GM23338 (cell line): ENCODE data around the gene SORT1. TPM values are rescaled to one million over a fixed set of nuclear protein-coding genes. Genes with fewer than 3 reads are reported as not detected.

ENCODE experiments used
- ATAC-seq: fragments of 200-7000 bp; cut with Tn5 transposase; 3 replicates; pipeline ENCODE4 v1.9.1; 2020
- DNase-seq: peaks from one replicate; pipeline ENCODE4 v3.0.0-alpha.2; 2015; ENCODE audit warnings: low spot score
- H2AFZ ChIP-seq: fragments of 200-600 bp; sonication (generic); 2 replicates; pipeline ENCODE4 v1.8.0; 2016; ENCODE audit warnings: antibody characterized with exemption, mild to moderate bottlenecking, moderate library complexity
- H3F3A ChIP-seq: fragments of 200-600 bp; sonication (generic); replicated peaks from 2 replicates; pipeline ENCODE4 v1.8.0; 2017; ENCODE audit warnings: antibody characterized with exemption, mixed run types, low read depth
- H3K27ac ChIP-seq: fragments of 200-600 bp; sonication (generic); 2 replicates; pipeline ENCODE4 v1.6.1; 2016; ENCODE audit warnings: low read depth
- H3K27me3 ChIP-seq: fragments of 200-600 bp; sonication (generic); 2 replicates; pipeline ENCODE4 v1.8.0; 2016; ENCODE audit warnings: mild to moderate bottlenecking, mixed run types, moderate library complexity; ENCODE audit not compliant: insufficient read depth
- H3K36me3 ChIP-seq: fragments of 200-600 bp; sonication (generic); 2 replicates; pipeline ENCODE4 v1.8.0; 2016; ENCODE audit warnings: mild to moderate bottlenecking; ENCODE audit not compliant: insufficient read depth
- H3K4me1 ChIP-seq: fragments of 200-600 bp; sonication (generic); 2 replicates; pipeline ENCODE4 v1.8.0; 2016; ENCODE audit warnings: mild to moderate bottlenecking, moderate library complexity; ENCODE audit not compliant: insufficient read depth
- H3K4me2 ChIP-seq: fragments of 200-600 bp; sonication (generic); 2 replicates; pipeline ENCODE4 v1.7.1; 2017; ENCODE audit warnings: mixed run types
- H3K4me3 ChIP-seq: fragments of 200-600 bp; sonication (generic); 2 replicates; pipeline ENCODE4 v1.6.1; 2016; ENCODE audit warnings: mixed run types
- H3K79me2 ChIP-seq: fragments of 200-600 bp; sonication (generic); replicated peaks from 2 replicates; pipeline ENCODE4 v1.8.0; 2017; ENCODE audit warnings: mild to moderate bottlenecking; ENCODE audit not compliant: insufficient read depth
- H3K9me2 ChIP-seq: fragments of 200-600 bp; sonication (generic); 2 replicates; pipeline ENCODE4 v1.8.0; 2017; ENCODE audit not compliant: insufficient read depth
- H4K20me1 ChIP-seq: fragments of 200-600 bp; sonication (generic); replicated peaks from 2 replicates; pipeline ENCODE4 v1.8.0; 2017; ENCODE audit warnings: mild to moderate bottlenecking; ENCODE audit not compliant: insufficient read depth
- H3K27ac Mint-ChIP-seq: 2 replicates; pipeline ENCODE4 v1.8.0; 2020; ENCODE audit warnings: inconsistent platforms, mild to moderate bottlenecking, moderate library complexity, mixed read lengths
- H3K27me3 Mint-ChIP-seq: 3 replicates; pipeline ENCODE4 v1.8.0; 2022; ENCODE audit warnings: low read depth, mild to moderate bottlenecking, moderate library complexity, mixed read lengths, inconsistent platforms; ENCODE audit not compliant: insufficient read depth, poor library complexity
- H3K36me3 Mint-ChIP-seq: 3 replicates; pipeline ENCODE4 v1.8.0; 2021; ENCODE audit warnings: low read depth, mild to moderate bottlenecking, inconsistent platforms, moderate library complexity, mixed read lengths
- H3K4me1 Mint-ChIP-seq: 3 replicates; pipeline ENCODE4 v1.8.0; 2020; ENCODE audit warnings: mild to moderate bottlenecking, inconsistent platforms, mixed read lengths
- H3K4me3 Mint-ChIP-seq: 3 replicates; pipeline ENCODE4 v1.8.0; 2021; ENCODE audit warnings: moderate library complexity, mild to moderate bottlenecking, inconsistent platforms, mixed read lengths
- H3K9me3 Mint-ChIP-seq: 3 replicates; pipeline ENCODE4 v1.8.0; 2020; ENCODE audit warnings: moderate library complexity, mild to moderate bottlenecking, inconsistent platforms, mixed read lengths
- JUNB ChIP-seq: IDR thresholded peaks from one replicate; pipeline ENCODE4 v1.6.1; 2016; ENCODE audit warnings: antibody characterized with exemption; ENCODE audit not compliant: unreplicated experiment
- POLR2AphosphoS5 ChIP-seq: IDR thresholded peaks from 2 replicates; pipeline ENCODE4 v1.6.1; 2016; ENCODE audit warnings: antibody characterized with exemption, low read depth
- STAT1 ChIP-seq: IDR thresholded peaks from one replicate; pipeline ENCODE4 v1.6.1; 2016; ENCODE audit warnings: antibody characterized with exemption; ENCODE audit not compliant: unreplicated experiment
- ZNF114 ChIP-seq: fragments of 250-450 bp; sonication (Bioruptor Pico); IDR thresholded peaks from 2 replicates; pipeline ENCODE4 v1.5.0; 2020; ENCODE audit warnings: mild to moderate bottlenecking, moderate library complexity
- ZNF331 ChIP-seq: fragments of 250-450 bp; sonication (Bioruptor Pico); IDR thresholded peaks from 2 replicates; pipeline ENCODE4 v1.5.0; 2020; ENCODE audit warnings: low read depth, mild to moderate bottlenecking, moderate library complexity
- polyA plus RNA-seq: library from polyadenylated mRNA; unstranded; fragments of >200 nt; fragmentation: Nextera tagmentation; extraction: Ambion mirVana; gene quantifications from 2 replicates; pipeline ENCODE4 v1.2.1, GENCODE V29; 2016
- total RNA-seq: library from RNA; depleted of rRNA; stranded (reverse); fragments of >200 nt; shearing (Covaris generic); gene quantifications from 2 replicates; pipeline ENCODE4 v1.2.3, GENCODE V29; 2014
- TF ChIP-seq, protein P1 (sequence below): fragments of 250-450 bp; sonication (Bioruptor Pico); IDR thresholded peaks from 2 replicates; pipeline ENCODE4 v1.5.0; 2020; ENCODE audit warnings: mild to moderate bottlenecking, moderate library complexity

Gene SORT1
- total and polyA plus RNA-seq, 2 experiments from 2014 or later: 10.9 to 55.4 TPM

DNA sequence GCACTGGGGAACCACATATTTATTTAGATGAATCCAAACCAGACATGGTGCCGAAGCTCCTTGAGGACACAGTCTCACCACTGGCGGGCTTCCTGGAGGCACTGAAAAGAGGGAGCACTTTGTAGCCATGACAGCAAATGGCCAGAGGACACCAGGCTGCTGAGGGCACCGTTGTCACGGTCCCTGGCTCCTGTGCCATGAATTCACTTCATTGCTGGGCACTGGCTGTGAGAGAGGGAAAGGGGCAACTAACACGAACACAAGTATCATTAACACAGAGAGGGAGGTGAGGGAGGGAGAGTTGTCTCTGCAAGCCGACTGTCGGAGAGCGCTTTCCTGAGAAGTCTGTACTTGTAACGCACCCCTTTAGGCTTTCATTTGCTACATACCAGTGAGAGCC, 105.4 kb downstream of the SORT1 start:
- no peaks in the 10 kb centered on the region for H3K27me3 ChIP-seq

More for the DNA sequence above, 105.4 kb downstream of the SORT1 start:
- no peak for TF ChIP-seq ZNF114 (CRISPR knock-in tag)
- no peak for TF ChIP-seq JUNB
- no peak for TF ChIP-seq ZNF331
- no peak for TF ChIP-seq POLR2AphosphoS5
- TF ChIP-seq STAT1: no peak
- TF ChIP-seq, protein P1, sequence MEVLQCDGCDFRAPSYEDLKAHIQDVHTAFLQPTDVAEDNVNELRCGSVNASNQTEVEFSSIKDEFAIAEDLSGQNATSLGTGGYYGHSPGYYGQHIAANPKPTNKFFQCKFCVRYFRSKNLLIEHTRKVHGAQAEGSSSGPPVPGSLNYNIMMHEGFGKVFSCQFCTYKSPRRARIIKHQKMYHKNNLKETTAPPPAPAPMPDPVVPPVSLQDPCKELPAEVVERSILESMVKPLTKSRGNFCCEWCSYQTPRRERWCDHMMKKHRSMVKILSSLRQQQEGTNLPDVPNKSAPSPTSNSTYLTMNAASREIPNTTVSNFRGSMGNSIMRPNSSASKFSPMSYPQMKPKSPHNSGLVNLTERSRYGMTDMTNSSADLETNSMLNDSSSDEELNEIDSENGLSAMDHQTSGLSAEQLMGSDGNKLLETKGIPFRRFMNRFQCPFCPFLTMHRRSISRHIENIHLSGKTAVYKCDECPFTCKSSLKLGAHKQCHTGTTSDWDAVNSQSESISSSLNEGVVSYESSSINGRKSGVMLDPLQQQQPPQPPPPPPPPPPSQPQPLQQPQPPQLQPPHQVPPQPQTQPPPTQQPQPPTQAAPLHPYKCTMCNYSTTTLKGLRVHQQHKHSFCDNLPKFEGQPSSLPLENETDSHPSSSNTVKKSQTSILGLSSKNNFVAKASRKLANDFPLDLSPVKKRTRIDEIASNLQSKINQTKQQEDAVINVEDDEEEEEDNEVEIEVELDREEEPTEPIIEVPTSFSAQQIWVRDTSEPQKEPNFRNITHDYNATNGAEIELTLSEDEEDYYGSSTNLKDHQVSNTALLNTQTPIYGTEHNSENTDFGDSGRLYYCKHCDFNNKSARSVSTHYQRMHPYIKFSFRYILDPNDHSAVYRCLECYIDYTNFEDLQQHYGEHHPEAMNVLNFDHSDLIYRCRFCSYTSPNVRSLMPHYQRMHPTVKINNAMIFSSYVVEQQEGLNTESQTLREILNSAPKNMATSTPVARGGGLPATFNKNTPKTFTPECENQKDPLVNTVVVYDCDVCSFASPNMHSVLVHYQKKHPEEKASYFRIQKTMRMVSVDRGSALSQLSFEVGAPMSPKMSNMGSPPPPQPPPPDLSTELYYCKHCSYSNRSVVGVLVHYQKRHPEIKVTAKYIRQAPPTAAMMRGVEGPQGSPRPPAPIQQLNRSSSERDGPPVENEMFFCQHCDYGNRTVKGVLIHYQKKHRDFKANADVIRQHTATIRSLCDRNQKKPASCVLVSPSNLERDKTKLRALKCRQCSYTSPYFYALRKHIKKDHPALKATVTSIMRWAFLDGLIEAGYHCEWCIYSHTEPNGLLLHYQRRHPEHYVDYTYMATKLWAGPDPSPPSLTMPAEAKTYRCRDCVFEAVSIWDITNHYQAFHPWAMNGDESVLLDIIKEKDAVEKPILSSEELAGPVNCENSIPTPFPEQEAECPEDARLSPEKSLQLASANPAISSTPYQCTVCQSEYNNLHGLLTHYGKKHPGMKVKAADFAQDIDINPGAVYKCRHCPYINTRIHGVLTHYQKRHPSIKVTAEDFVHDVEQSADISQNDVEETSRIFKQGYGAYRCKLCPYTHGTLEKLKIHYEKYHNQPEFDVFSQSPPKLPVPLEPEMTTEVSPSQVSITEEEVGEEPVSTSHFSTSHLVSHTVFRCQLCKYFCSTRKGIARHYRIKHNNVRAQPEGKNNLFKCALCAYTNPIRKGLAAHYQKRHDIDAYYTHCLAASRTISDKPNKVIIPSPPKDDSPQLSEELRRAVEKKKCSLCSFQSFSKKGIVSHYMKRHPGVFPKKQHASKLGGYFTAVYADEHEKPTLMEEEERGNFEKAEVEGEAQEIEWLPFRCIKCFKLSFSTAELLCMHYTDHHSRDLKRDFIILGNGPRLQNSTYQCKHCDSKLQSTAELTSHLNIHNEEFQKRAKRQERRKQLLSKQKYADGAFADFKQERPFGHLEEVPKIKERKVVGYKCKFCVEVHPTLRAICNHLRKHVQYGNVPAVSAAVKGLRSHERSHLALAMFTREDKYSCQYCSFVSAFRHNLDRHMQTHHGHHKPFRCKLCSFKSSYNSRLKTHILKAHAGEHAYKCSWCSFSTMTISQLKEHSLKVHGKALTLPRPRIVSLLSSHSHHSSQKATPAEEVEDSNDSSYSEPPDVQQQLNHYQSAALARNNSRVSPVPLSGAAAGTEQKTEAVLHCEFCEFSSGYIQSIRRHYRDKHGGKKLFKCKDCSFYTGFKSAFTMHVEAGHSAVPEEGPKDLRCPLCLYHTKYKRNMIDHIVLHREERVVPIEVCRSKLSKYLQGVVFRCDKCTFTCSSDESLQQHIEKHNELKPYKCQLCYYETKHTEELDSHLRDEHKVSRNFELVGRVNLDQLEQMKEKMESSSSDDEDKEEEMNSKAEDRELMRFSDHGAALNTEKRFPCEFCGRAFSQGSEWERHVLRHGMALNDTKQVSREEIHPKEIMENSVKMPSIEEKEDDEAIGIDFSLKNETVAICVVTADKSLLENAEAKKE (CRISPR knock-in tag): no peak
- Histone ChIP-seq H3K4me3 (no peak overlapping the region), H4K20me1 (no peaks in the 10 kb centered on the region), H2AFZ (peak overlapping the region; percentile 77), H3F3A (no peaks in the 10 kb centered on the region), H3K36me3 (no peaks in the 10 kb centered on the region), H3K4me2 (no peak overlapping the region), H3K4me1 (no peaks in the 10 kb centered on the region), H3K79me2 (no peaks in the 10 kb centered on the region), H3K27ac (no peak overlapping the region), H3K9me2 (no peaks in the 10 kb centered on the region)
- no peak overlapping the region for H3K27ac Mint-ChIP-seq
- H3K9me3 Mint-ChIP-seq: no peaks in the 10 kb centered on the region
- no peak overlapping the region for H3K4me3 Mint-ChIP-seq
- peaks cover 7% of the 10 kb centered on the region; the same call in 2 of the 3 replicates for H3K4me1 Mint-ChIP-seq
- ATAC-seq (no peak), DNase-seq (no peak)
- H3K27me3 Mint-ChIP-seq: peaks cover 12% of the 10 kb centered on the region
- no peaks in the 10 kb centered on the region for H3K36me3 Mint-ChIP-seq
